GM18502 (cell line): Measurements from ENCODE around the gene PPM1H.
A peak's percentile ranks its signal among the peaks of the same experiment; 100 is the strongest.

Experiments used
- ATAC-seq: cut with Tn5 transposase; IDR thresholded peaks from one replicate; pipeline ENCODE4 v1.9.1; 2021; ENCODE audit warnings: mild to moderate bottlenecking; ENCODE audit not compliant: unreplicated experiment, poor library complexity

The PPM1H gene

GRCh38 chr12:62632411-62632918 lies 302.5 kb downstream of the PPM1H start:
- ATAC-seq, result peak; percentile 51

- ATAC-seq, result peak; percentile 76
Observed at GRCh38 chr12:62631471-62632410, 303.2 kb downstream of the PPM1H start.

GRCh38 chr12:62629971-62630739 lies 304.8 kb downstream of the PPM1H start:
- ATAC-seq, result no peak

- ATAC-seq, result no peak
Observed at GRCh38 chr12:62629413-62629812, 305.5 kb downstream of the PPM1H start.

GRCh38 chr12:62627181-62627580 lies 307.8 kb downstream of the PPM1H start:
- no peak for ATAC-seq

- no peak for ATAC-seq
Observed at GRCh38 chr12:62625228-62625627, 309.7 kb downstream of the PPM1H start.

GRCh38 chr12:62622177-62622576 lies 312.8 kb downstream of the PPM1H start:
- ATAC-seq, result no peak

- ATAC-seq, result no peak
Observed at GRCh38 chr12:62621101-62621638, 313.8 kb downstream of the PPM1H start.

- no peak for ATAC-seq
Observed at GRCh38 chr12:62618930-62619329, 316.0 kb downstream of the PPM1H start.

GRCh38 chr12:62618319-62618718 lies 316.6 kb downstream of the PPM1H start:
- no peak for ATAC-seq

- no peak for ATAC-seq
Observed at GRCh38 chr12:62613081-62613480, 321.9 kb downstream of the PPM1H start.

- ATAC-seq, result no peak
Observed at GRCh38 chr12:62606654-62607053, 328.3 kb downstream of the PPM1H start.

GRCh38 chr12:62605981-62606380 lies 329.0 kb downstream of the PPM1H start:
- no peak for ATAC-seq

GRCh38 chr12:62604871-62605270 lies 330.1 kb downstream of the PPM1H start:
- ATAC-seq, result no peak

- no peak for ATAC-seq
Observed at GRCh38 chr12:62604373-62604772, 330.6 kb downstream of the PPM1H start.

GRCh38 chr12:62603811-62604098 lies 331.2 kb downstream of the PPM1H start:
- no peak for ATAC-seq

GRCh38 chr12:62603061-62603810 lies 331.7 kb downstream of the PPM1H start:
- ATAC-seq, result peak; percentile 70

GRCh38 chr12:62602255-62603060 lies 332.5 kb downstream of the PPM1H start:
- peak; percentile 70 for ATAC-seq

GRCh38 chr12:62601765-62602164 lies 333.2 kb downstream of the PPM1H start:
- no peak for ATAC-seq
